GM18858 (cell line): ENCODE data around the gene TMEM151B.

Experiments used
- ATAC-seq: cut with Tn5 transposase; IDR thresholded peaks from one replicate; pipeline ENCODE4 v1.9.1; 2021; ENCODE audit not compliant: unreplicated experiment

Gene TMEM151B

DNA sequence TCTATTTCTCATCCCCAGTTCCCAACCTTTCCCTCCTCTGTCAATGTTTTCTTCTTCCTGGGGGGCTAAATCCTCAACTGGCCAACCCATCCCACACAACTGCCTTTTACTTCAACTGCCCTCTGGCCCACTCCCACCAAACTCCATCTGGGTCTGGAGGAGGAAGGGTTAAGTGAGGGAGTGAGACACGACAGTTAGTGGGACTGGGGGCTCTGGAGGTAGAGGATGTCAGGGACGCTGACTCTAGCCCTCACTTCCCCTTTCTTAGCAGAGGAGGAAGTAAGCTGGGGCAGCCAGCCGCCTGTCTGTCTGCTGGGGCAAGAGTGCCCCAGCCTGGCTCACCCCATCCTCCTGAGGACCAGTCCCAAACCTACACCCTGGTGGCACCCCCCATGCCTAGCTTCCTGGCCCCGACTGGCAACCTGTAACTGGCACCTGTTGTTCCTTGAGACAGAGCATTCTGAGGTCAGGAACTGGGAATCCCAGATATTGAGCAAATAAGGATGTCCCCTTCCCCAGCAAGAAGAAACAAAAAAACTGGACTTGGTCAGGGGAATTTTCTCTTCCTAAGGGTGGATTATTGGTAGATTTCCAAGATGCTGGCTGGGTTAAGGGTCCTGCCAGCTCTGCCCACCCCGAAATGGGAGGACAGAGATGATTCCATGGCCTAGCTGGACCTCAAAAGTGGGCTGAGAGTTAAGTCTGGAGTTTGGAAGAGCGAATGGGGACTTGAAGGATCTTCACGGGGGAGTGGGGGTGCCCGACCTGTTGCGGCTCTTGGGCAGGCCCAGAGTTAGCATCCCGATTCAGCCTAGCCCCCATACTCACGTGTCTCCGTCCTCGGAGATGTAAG, 5.9 kb upstream of the TMEM151B start:
- no peak for ATAC-seq

DNA sequence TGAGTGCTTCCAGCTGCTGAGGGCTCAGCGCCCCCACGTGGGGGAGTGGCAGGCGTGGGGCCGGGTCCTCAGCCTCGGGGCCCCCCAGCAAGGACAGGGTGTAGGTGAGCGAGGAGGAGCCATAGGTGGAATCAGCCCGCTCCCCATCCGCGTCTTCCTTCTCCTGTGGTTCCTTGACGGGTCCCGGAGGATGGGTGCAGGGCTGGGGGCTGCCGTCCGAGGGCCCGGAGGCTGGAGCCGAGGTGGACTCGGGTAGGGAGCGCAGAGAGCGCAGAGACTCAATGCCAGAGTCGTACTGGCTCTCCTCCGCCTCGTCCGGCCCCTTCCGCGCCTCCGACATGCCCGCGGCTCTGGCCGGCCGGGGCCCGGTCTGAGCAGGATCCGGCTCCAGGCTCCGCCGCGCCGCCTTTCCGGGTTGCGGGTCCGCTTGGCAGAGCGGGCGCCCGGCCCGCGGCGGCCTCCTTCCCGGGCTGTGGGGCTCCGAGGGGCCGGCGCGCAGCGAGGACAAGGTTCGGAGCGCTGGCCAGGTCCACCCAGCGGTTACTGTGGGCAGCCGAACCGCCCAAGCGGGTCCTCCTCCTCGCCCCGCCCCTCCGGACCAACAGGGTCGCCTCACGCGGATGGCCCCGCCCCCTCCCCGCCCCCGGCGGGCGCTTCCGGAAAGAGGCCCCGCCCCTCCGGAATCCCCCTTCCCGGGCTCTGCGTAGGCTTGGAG, 5.1 kb upstream of the TMEM151B start, which contains the start of gene NFKBIE:
Gene NFKBIE, minus strand, starts transcription at position 545 of the 715 bp plus-strand sequence. Its CDS starts 205 bp downstream, at position 340.
- no peak for ATAC-seq

DNA sequence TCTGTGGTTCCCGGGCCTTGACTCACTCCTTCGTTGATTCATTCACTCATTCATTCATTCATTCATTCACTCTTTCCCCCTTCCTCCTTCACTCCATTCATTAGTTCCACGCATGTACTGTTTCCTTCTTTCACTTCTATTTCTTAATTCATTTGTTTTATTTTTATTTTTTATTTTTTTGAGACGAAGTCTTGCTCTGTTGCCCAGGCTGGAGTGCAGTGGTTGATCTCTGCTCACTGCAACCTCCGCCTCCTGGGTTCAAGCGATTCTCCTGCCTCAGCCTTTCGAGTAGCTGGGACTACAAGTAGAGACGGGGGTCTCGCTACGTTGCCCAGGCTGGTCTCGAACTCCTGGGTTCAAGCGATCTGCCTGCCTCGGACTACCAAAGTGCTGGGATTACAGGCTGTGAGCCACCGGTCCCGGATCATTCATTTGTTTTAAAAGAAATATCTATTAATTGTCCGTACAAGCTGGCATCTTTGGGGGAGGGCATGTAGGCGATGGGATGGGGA, 4.5 kb upstream of the TMEM151B start:
- no peak for ATAC-seq

DNA sequence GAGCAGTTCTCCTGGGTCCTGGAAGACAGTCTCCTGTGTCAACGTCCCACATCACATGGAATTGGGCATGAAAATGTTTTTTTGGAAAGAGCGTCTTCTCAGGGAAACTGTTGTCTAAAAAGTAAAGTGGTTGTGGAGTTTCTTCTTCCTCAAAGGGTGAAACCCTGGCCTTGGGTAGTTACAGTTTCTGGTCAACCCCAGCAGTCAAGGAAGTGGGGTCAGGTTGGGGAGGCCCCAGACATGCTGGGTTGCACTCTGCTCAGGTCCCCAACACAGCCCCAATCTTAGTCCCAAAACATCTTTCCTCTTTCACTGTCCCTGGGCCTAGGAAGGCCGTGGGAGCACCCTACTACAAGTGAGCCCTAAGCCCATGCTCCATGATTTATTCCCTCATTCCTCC, 3.9 kb upstream of the TMEM151B start:
- peak; percentile 31 for ATAC-seq

DNA sequence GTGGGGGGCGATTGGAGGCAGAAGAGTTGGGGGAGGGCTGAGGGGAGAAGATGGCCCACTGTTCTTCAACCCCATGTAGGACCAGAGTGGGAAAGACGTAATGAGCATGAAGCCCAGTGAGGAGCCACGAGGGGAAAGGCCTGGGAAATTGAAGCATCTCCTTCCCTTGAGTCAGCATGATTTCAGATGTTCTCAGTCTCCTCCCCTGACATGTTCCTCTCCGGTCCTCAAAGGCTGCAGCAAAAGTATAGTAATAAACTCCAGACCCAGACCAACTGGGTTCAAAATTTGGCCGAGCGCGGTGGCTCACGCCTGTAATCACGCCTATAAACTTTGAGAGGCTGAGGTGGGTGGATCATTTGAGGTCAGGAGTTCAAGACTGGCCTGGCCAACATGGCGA, 3.0 kb upstream of the TMEM151B start:
- ATAC-seq = no peak

DNA sequence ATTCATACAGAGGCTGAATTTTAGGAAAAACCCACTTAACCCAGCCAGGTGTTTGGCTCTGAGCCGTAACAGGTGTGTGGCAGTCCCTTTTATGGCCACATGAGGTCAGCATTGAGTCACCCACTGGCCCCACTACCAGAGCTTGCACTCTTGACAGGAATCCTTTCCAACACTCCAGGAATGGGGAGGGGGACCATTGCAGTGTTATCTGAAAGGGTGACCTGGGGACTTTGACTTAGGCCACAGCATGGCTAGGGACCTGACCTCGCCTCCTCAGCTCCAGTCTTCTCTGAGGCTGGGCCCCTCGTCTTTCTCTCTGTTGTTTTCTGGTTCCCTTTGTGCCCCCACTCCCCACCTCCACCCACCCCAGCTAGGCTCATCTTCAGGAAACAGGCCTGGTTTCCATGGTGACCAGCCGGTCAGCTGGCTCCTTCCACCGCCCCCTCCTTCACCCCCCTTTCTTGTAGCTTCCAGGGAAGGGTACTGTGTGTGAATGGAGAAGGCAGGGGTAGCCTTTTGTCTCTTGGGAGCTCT, 2.1 kb upstream of the TMEM151B start:
- no peak for ATAC-seq

DNA sequence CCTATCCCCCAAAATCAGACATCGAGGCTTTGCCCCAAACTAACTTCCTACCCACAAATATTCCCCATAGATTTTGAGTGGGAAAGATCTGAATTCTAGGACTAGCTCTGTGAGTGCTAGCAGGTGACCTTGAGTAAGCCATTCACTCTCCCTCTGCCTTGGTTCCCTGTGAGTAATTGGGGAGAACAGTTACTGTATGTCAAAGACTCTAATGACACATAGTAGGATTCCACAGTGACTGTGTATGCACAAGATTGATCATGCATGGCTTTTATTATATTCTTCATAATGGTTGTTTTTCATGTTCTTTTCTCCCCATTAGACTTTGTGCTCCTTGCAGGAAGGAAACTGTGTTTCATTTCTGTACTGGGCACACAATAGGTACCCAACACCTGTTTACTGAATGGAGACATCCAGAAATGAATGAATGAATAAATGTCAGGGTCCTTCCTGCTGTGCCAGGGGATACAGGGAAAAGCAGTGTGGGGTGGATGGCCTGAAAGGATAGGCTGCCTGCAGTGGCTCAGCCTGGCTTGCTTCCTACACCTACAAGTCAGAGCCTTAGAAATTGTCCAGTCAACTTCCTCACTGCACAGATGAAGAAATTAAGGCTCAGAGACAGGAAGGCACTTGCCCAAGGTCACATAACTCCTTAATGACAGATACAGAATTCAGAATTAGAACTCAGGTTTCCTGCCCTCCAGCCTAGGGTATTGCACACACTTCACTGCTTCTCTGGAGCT, 901 bp upstream of the TMEM151B start:
- no peak for ATAC-seq

DNA sequence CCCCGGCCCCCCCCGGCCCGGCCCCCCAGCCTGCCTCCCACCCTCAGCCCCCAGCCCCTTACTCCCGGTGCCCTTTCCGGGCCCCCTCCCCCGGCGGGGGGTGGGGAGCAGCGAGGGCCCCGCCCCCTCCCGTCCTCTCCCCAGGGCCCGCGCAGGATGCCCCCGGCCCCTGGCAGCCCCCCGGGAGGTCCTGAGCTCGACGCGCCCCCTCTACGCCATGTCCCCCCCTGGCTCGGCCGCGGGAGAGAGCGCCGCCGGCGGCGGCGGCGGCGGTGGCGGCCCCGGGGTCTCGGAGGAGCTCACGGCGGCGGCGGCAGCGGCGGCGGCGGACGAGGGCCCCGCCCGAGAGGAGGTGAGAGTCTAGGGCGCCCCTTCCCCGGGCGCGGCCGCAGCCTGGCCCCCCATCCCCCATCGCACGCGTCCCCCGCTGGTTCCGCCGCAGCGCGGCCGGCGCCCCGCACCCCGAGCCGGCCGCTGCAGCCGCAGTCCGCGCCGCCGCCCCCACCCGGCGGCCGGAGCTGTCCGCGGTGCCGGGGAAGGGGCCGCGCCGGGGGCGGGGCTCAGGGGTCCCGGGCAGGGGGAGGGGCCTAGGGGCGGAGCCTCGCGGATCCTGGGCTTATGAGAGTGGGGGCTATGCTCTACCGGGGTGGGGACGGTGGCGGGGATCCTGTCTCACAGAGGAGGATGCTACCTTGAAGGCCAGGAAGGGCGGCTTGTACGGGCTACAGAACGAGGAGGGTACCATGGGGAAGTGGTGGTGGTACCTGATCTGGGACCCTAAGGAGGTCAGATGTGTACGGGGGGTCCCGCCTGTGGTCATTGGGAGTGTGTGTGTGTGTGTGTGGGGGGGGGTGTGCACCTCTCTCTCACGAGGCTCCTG, 516 bp downstream of the TMEM151B start:
- no peak for ATAC-seq

DNA sequence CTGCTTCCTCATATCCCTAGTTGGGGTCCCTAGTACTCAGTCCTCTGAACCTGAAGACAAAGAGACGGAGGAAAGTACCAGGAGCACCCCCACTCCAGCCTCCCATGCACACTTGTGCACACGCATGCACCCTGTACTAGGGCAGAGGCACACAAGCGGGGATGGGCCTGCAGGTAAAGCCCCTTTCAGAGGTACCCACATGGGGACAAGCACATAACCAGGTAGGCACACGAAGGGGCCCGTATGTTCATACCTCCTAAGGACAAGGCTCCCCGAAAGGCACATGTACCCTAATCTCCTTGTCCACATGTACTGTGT, 1.1 kb downstream of the TMEM151B start:
- ATAC-seq = no peak

DNA sequence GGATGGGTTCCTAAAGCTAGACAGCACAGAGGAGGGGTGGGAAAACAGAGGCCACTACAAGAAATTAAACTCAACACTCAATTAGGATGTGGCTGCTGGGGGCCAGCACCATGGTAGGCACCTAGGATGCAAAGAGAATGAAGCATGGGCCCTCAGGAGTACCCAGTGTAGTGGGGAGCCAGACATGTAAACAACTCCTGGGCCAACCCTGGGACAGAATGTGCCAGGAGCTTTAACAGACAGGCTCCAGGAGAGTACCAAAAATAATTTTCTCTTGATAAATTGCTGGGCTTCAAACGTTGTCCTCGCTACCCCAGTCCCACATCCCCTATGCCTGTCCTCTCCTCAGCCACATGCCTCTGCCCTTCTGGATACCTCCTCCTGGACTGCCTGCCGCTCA, 1.7 kb downstream of the TMEM151B start:
- no peak for ATAC-seq

DNA sequence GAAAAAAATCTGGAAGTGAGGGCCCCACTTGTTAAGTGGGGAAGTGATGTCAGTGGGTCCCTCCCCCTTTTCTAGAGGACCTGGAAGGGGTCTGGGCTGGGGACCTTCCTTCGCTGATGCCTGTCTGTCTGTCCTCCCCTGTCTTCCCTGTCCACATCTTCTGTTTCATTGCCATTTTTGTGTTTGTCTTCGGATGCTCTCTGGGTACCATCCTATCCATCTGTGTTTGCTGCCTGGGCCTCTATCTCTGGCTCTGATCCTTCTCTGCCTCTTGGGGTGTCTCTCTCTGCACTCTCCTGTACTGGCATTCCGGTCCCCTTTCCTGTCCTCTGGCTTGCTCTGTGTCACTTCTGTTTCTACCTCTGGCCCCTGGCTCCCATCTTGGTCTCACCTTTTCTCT, 2.3 kb downstream of the TMEM151B start:
- no peak for ATAC-seq

DNA sequence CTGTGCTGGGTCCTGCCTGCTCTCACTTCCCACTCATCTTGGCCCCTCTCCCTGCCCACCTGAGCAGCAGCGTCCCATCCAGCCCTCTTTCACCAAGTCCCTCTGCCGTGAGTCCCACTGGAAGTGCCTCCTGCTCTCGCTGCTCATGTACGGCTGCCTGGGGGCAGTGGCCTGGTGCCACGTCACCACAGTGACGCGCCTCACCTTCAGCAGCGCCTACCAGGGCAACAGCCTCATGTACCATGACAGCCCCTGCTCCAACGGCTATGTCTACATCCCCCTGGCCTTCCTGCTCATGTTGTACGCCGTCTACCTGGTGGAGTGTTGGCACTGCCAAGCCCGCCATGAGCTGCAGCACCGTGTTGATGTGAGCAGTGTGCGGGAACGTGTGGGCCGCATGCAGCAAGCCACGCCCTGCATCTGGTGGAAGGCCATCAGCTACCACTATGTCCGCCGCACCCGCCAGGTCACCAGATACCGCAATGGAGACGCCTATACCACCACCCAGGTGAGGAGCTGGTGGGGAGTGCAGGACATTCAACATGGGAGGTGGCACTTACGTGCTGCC, 2.8 kb downstream of the TMEM151B start:
- no peak for ATAC-seq

DNA sequence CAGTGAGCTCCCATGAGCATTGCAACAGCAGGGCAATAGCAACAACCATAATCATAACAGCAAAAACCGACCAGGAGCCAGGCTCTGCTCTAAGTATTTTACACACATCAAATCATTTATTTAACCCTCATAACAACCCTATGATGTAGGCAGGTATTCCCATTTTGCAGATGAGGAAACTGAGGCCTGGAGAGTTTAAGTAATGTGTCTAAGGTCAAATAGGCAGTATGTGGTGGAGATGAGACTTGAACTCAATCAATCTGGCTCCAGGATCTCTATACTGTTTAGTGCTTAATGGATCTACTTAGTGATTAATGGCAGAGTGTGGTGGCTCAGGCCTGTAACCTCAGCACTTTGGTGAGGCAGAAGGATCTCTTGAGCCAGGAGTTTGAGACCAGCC, 3.4 kb downstream of the TMEM151B start:
- ATAC-seq = no peak

DNA sequence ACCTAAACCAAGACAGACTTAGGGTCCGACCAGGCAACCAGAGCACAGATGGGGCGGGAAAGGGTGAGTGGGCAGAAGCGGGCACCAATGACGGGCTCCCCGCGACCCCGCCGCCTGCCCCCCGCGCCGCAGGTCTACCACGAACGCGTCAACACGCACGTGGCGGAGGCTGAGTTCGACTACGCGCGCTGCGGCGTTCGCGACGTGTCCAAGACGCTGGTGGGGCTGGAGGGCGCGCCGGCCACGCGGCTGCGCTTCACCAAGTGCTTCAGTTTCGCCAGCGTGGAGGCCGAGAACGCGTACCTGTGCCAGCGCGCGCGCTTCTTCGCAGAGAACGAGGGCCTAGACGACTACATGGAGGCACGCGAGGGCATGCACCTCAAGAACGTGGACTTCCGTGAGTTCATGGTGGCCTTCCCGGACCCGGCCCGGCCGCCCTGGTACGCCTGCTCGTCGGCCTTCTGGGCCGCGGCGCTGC, 5.1 kb downstream of the TMEM151B start:
- ATAC-seq = no peak

DNA sequence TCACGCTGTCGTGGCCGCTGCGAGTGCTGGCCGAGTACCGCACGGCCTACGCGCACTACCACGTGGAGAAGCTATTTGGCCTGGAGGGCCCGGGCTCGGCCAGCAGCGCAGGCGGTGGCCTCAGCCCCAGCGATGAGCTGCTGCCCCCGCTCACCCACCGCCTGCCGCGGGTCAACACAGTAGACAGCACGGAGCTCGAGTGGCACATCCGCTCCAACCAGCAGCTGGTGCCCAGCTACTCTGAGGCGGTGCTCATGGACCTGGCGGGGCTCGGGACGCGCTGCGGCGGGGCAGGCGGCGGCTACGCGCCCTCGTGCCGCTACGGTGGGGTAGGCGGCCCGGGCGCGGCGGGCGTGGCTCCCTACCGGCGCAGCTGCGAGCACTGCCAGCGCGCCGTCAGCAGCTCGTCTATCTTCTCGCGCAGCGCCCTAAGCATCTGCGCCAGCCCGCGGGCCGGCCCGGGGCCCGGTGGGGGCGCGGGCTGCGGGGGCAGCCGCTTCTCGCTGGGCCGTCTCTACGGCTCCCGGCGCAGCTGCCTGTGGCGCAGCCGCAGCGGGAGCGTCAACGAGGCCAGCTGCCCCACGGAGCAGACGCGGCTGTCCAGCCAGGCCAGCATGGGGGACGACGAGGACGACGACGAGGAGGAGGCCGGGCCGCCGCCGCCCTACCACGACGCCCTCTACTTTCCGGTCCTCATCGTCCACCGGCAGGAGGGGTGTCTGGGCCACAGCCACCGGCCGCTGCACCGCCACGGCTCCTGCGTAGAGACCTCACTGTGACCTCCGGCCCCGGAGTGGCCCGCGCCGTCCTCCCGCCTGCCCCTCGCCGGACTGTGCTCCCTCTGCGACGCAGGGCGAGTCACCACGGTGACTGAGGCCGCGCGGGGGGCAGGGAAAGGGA, 5.7 kb downstream of the TMEM151B start:
- ATAC-seq = no peak

DNA sequence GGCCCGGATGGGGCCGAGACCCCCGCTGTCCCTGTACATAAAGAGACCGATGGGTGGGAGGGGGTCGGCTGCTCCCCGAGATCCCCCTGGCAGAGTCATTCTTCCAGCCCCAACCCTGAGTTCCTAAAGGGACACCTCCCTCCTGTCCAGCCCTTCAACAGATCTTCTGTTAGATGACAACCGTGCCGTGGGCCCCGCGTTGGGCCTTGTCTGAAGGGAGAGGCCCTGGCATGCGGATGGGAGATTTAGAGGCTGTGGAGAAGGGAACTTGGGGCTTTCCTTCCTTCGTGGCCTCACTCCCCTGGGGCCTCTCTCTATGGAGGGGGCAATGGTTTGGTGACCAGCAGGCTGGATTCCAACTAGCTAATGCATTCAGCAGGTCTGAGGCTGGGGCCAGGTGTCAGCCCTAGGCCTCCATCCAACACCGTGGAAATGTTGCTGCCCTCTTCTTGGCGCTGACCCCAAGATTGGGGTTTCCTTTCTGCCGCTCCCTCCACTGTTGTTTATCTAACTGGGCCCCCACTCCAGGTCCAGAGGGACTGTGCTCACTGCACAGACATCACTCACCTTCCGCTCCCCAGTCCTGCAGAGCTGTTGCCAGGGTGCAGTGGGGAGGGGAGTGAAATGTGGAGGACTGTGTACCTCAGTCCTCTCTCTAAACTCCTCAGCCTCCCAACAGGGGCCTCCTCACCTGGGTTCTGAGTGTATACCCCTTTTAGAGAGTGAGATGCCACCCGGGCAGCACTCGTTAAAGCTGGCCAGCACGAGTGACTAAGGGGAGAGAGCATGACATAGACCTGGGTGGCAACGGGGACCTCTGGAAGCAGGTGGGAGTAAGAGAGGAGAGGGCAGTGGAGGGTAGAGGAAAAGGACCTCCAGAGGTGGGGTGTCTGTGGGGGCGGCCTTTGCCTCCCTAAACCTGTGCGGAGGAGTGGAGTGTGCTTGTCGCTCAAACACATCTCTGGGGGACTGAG, 6.7 kb downstream of the TMEM151B start:
- ATAC-seq = no peak

DNA sequence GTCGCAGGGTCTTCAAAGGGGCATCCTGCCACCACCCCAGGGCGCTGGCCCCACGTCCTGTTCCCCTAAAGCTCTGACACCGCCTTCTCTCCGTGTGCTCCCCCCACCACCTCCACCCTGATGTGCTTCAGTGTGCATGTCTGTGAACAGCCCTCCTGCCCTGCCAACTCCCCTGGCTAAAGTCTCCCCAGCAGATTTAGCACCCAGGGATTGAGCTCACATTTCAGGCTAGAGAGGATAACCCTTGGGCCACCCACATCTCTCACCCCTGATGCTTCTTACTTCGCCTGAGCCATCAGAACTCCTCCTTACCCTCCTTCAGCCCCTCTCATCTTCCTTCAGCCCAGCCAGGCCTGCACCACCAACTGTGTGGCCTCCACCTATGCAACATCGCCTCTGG, 7.5 kb downstream of the TMEM151B start:
- no peak for ATAC-seq

DNA sequence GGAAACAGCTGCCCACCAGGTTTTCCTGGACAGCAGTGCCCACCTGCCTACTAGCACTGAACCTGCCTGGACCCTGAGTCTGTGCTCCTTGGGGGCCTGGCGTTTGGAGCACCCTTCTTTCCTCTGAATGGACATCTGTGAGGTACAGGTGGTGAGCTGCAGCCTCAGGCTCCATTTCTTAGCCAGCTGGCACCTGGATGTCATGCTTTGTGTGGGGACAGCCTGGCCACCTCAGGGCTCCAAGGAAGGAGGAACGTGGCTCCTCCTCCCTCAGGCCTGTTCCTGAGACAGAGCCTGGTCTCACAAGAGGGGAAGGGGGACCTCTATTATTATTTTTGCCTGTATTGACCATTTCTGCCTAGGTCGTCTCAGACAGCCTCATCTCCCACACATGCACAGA, 8.1 kb downstream of the TMEM151B start:
- no peak for ATAC-seq
